Ectodermal cell (in vitro differentiated cells): ENCODE data around the gene CLDN22.

Experiments used
- H3K27ac ChIP-seq: 2 replicates; pipeline ENCODE4 v1.7.0; 2013; ENCODE audit warnings: mild to moderate bottlenecking, low read depth, low read length; ENCODE audit not compliant: insufficient read depth, poor library complexity, severe bottlenecking
- H3K27me3 ChIP-seq: 2 replicates; pipeline ENCODE4 v1.7.0; 2013; ENCODE audit warnings: mild to moderate bottlenecking, low read length; ENCODE audit not compliant: insufficient read depth, control insufficient read depth, poor library complexity, severe bottlenecking
- H3K36me3 ChIP-seq: one replicate; pipeline ENCODE4 v1.7.0; 2013; ENCODE audit warnings: low read length; ENCODE audit not compliant: control insufficient read depth, insufficient read depth
- H3K4me1 ChIP-seq: one replicate; pipeline ENCODE4 v1.7.0; 2013; ENCODE audit warnings: low read length; ENCODE audit not compliant: control insufficient read depth, insufficient read depth
- H3K4me3 ChIP-seq: 2 replicates; pipeline ENCODE4 v1.7.0; 2013; ENCODE audit warnings: low read depth, low read length, control low read depth; ENCODE audit not compliant: insufficient read depth
- H3K9me3 ChIP-seq: 2 replicates; pipeline ENCODE4 v1.7.0; 2013; ENCODE audit warnings: mild to moderate bottlenecking, low read length, moderate library complexity; ENCODE audit not compliant: control insufficient read depth
- WGBS, 2 experiments: methylation state at CpG; one replicate each; pipeline ENCODE4 v1.1.7; 2013; ENCODE audit warnings: missing lambda C conversion rate in 2 of 2; 5-methylcytosine and 5-hydroxymethylcytosine counted together

Gene CLDN22

DNA sequence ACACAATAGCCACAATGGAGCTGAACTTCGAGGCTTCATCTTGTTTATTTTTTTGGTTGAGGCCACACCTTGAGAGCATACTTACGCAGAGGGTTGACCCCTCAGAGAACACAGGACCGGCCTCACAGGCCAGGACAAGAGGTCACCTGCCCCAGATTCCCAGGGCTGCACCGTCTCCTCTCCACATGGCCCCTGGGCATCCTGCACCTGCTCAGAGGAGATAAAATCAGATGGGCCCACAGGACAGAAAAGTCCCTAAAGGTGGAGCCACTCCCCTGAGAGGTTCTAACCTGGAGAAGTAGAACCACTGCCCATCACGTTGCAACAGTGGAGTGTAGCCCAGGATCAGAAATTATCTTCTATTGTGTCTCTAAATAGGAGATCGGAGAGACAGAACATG, 3.2 kb upstream of the CLDN22 start:
- WGBS, 2 experiments = 91 to 93% methylated on average over 6 of the region's 6 CpGs
- Histone ChIP-seq H3K9me3 (no peaks in the 10 kb centered on the region), H3K27ac (no peak overlapping the region), H3K4me3 (no peak overlapping the region), H3K36me3 (no peaks in the 10 kb centered on the region), H3K27me3 (no peaks in the 10 kb centered on the region), H3K4me1 (no peaks in the 10 kb centered on the region)

DNA sequence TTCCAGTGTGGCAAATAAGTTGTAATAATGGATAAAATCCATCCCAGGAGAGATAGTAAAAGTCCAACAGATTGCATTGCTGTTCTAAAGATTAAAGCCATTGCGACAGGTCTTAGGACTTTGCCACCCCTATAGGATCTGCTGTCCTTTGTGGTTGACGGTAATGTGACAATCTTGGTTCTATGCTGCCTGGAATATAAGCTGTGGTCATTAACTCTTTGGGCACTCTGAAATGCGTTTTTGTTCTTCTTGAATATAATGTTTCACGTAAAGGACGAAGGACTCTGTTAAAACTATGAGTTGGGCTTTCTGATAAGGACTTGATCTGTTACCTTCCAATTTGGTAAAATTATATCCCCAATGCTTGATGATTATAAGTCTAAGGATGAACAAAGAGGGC, 2.2 kb upstream of the CLDN22 start, which contains the start of gene CLDN24:
Gene CLDN24, minus strand, starts transcription at position 101 of the 400 bp plus-strand sequence. Its CDS starts 0 bp downstream, at position 101.
- 97 to 98% methylated on average over 5 of the region's 5 CpGs for WGBS, 2 experiments
- Histone ChIP-seq H3K27ac (no peak within 1 kb of the TSS), H3K36me3 (no peaks in the 10 kb centered on the region), H3K4me1 (no peaks in the 10 kb centered on the region), H3K27me3 (no peaks in the 10 kb centered on the region), H3K4me3 (no peak within 1 kb of the TSS), H3K9me3 (no peaks in the 10 kb centered on the region)

DNA sequence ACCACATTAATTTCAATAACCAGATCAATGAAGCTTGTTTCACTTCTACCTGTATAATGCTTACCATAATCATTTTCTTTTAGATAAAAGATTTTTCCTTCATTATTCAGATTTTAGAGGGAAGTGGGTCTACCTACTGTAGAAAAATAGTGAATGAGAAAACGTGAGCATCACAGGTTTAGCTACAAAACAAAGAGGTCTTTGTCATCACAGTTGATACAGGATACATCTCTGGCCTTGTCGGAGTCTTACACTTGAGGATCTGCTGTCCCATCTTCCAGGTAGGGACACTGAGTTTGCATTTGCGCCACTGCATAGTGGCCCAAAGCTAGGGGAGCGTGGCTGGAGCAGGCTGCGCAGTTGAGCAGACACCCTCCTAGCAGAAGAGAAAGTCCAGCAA, 1.4 kb upstream of the CLDN22 start:
- 94 to 95% methylated on average over 5 of the region's 5 CpGs for WGBS, 2 experiments
- no peaks in the 10 kb centered on the region for H3K4me1 ChIP-seq
- H3K9me3 ChIP-seq = no peaks in the 10 kb centered on the region
- no peaks in the 10 kb centered on the region for H3K27me3 ChIP-seq
- H3K27ac ChIP-seq = no peak overlapping the region
- H3K4me3 ChIP-seq = no peak overlapping the region
- H3K36me3 ChIP-seq = no peaks in the 10 kb centered on the region

DNA sequence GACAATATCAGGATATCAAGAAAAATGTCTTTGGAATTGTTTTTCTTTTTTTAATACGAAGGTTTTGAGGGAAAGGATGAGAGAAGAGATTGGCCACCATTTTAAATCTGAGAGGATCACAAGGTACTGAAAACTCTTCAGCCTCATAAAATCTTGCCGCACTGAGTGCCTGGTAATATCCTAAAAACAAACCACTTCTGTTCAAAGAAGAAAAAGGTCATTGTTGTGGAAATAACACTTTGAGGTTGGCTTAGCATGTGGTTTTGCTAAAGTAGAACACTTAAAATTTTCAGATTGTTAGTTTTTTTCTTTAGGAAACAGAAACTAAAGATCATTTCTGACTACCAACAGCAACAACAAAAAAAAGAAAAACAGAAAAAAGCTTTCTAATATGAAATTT, 1.0 kb upstream of the CLDN22 start:
- H3K36me3 ChIP-seq = no peaks in the 10 kb centered on the region
- H3K4me3 ChIP-seq = no peak overlapping the region
- no peaks in the 10 kb centered on the region for H3K27me3 ChIP-seq
- H3K9me3 ChIP-seq = no peaks in the 10 kb centered on the region
- H3K27ac ChIP-seq = no peak overlapping the region
- no peaks in the 10 kb centered on the region for H3K4me1 ChIP-seq
- WGBS, 2 experiments = 83 to 97% methylated on average over 1 to 2 of the region's 2 CpGs

DNA sequence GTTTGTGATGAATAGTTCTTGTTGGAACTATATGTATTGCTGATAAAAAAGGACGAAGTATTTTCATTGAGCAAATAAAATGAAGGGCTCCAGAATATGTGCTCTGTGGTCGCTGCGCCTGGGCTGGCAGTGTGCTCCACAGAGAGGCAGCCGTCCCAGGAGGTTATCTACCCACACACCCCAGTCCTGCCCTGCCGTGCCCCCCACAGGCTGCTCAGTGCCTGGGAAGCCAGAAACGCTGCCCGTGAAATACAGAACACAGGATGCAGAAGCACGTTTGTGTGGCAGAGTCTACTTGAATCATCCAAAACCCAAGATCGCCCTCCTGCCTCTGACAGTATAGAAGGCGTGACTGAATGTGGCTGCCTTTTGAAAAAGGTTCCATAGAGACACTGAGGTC, 1.4 kb downstream of the CLDN22 start:
- H3K36me3 ChIP-seq = no peaks in the 10 kb centered on the region
- H3K4me1 ChIP-seq = no peaks in the 10 kb centered on the region
- WGBS, 2 experiments = 93% methylated on average over 10 of the region's 10 CpGs
- no peaks in the 10 kb centered on the region for H3K27me3 ChIP-seq
- H3K9me3 ChIP-seq = no peaks in the 10 kb centered on the region
- no peak overlapping the region for H3K27ac ChIP-seq
- H3K4me3 ChIP-seq = no peak overlapping the region

DNA sequence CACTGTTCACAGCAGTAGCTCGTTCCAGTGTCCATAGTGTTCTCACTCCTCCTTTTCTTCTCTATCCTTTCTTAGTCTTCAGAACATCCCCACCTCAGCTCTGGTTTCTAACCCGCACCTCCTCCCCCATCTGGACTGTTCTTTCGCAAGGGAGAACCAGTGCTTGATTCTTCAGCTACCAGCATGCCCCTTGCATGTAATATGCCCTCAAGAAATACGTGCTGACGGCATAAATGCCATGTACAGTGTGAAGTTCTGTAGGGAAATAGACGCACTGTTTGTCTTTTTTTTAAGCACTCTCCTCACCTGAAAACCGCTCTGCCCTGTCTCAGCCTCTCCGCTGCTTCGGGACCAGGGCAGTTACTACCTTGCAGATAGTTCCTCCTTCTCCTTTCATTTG, 5.3 kb downstream of the CLDN22 start:
- no peaks in the 10 kb centered on the region for H3K4me1 ChIP-seq
- H3K27me3 ChIP-seq = no peaks in the 10 kb centered on the region
- H3K27ac ChIP-seq = no peak overlapping the region
- no peaks in the 10 kb centered on the region for H3K9me3 ChIP-seq
- peaks cover 6% of the 10 kb centered on the region for H3K36me3 ChIP-seq
- H3K4me3 ChIP-seq = no peak overlapping the region
- 94 to 97% methylated on average over 9 of the region's 9 CpGs for WGBS, 2 experiments

DNA sequence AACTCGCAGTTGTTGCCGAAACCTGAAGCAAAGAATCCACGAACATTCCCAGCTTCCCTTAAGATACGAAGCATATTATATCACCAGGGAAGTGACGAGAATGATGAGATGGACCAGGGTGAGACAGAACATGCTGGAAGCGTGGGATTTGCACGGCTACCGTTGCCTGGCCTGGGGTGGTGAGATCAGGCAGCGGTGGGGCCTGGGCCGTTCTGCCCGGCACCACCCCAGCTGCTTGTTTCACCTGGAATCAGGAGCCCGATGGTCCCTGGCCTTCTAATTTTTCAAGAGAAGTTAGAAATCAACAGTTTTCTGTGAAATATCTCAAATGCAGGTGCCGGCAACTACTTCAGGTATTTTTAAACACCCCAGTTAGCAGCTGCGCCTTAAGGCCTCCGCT, 5.7 kb downstream of the CLDN22 start:
- Histone ChIP-seq H3K4me1 (no peaks in the 10 kb centered on the region), H3K27ac (no peak overlapping the region), H3K27me3 (no peaks in the 10 kb centered on the region), H3K36me3 (peaks cover 6% of the 10 kb centered on the region), H3K4me3 (no peak overlapping the region), H3K9me3 (no peaks in the 10 kb centered on the region)
- WGBS, 2 experiments = 97% methylated on average over 15 of the region's 15 CpGs

DNA sequence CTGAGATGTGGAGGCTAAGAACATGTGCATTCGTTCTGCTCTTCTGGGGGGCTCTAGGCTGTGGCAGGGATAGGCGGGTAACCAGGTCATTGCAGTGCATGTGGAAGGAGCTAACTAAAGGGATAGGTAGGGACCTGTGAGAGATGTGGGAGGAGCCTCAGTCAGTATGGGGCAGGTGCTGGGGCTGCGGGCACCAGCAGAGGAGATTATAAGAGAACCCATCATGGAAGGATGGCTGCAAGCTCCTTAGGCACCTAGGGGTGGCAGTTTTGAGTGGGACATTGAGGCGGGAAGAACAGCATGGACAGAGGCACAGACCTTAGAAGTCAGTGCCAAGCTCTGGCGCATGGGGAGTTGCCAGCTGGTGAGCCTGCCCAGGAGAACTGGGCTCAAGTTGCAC, 7.2 kb downstream of the CLDN22 start:
- H3K27ac ChIP-seq = no peak overlapping the region
- peaks cover 6% of the 10 kb centered on the region for H3K36me3 ChIP-seq
- H3K27me3 ChIP-seq = no peaks in the 10 kb centered on the region
- H3K4me1 ChIP-seq = no peaks in the 10 kb centered on the region
- H3K9me3 ChIP-seq = no peaks in the 10 kb centered on the region
- no peak overlapping the region for H3K4me3 ChIP-seq
- 94 to 96% methylated on average over 5 of the region's 5 CpGs for WGBS, 2 experiments

DNA sequence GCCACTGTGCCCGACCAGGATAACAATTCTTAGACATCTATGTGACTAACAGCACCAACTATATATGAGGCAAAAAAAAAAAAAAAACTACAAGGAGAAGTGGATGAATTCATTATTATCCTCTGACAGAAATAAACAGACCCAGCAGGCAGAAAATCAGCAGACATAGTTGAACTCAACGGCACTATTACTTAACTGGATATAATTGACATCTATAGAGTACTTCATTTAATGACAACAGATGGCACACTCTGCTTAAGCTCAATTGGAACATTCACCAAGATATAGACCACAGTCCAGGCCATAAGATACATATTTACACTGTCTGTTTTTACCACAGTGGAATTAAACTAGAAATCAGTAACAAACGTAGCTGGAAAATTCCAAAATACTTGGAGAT, 13.3 kb downstream of the CLDN22 start:
- Histone ChIP-seq H3K27ac (no peak overlapping the region), H3K4me3 (no peak overlapping the region), H3K4me1 (no peaks in the 10 kb centered on the region), H3K27me3 (no peaks in the 10 kb centered on the region), H3K36me3 (no peaks in the 10 kb centered on the region), H3K9me3 (no peaks in the 10 kb centered on the region)
- WGBS, 2 experiments = 92 to 97% methylated on average over 3 of the region's 3 CpGs

DNA sequence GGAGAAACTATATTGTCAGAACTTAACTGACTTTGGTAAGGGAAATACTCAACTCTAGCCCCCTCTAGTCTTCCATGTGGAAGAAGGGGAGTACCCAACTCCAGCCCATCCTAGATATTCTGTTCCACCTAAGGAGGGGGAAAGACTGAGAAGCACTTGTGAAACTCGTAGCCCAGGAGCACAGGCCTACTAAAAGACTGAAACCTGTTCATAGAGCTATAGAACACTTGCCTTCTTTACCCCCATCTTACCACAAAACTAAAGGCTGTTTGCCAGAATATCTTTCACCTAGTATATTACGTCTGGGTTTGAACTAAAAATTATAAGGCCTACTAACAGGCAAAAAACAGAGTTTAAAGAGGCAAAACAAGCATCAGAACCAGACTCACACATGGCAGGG, 15.5 kb downstream of the CLDN22 start:
- Histone ChIP-seq H3K27ac (no peak overlapping the region), H3K4me3 (no peak overlapping the region), H3K36me3 (no peaks in the 10 kb centered on the region), H3K4me1 (no peaks in the 10 kb centered on the region), H3K27me3 (no peaks in the 10 kb centered on the region), H3K9me3 (no peaks in the 10 kb centered on the region)
- WGBS, 2 experiments = 91 to 95% methylated on average over 2 of the region's 2 CpGs

DNA sequence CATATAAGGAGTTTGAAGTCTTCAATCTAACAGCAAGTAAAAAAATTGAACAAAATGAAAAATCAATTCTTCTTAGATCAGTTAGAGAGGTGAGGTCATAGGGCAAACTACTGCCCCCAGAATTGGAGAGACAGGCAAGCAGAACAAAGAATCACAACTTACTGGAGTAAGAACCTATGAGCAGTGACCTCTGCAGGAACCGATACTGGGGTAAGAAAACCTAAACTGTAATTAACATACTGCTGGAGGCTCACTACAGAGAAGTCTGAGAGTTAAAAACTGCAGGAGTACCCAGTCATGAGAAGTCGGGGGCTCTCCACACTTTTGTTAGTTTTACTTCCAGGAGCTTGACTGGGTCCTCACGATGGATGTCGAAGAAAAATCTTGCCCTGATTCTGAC, 16.0 kb downstream of the CLDN22 start:
- Histone ChIP-seq H3K4me1 (no peaks in the 10 kb centered on the region), H3K9me3 (no peaks in the 10 kb centered on the region), H3K36me3 (no peaks in the 10 kb centered on the region), H3K27me3 (no peaks in the 10 kb centered on the region), H3K27ac (no peak overlapping the region), H3K4me3 (no peak overlapping the region)
- 68 to 71% methylated on average over 4 of the region's 4 CpGs for WGBS, 2 experiments
